ENCODE measurements around the gene CAMTA2. TPM values are rescaled to one million over a fixed set of nuclear protein-coding genes. Genes with fewer than 3 reads are reported as not detected.

The CAMTA2 gene
- polyA plus RNA-seq, 3 donors, result 7.1 to 88.9 (median 7.6) TPM

DNA sequence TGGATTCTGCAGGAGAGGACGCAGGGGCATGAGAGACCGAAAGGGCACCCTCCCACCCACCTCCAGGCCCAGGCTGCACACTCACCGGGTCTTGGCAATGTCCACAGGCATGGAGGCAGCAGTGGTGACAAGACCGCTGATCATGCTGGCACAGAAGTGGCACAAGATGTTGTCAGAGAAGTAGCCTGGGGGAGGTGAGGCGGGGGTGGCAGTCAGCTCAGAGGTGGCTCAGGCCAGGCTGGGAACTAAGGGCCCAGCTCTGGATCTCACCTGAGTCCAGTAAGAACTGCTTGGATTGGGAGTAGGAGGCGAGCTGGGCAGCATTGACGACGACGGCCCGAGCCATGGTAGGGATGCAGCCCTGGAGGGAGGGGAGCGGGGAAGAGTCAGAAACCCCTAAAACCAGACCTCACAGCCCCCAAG lies 49.4 kb downstream of the CAMTA2 start:
- TF ChIP-seq CTCF (IDR thresholded peaks at IDR 0.05), result no peak
- Mint-ChIP-seq H3K36me3 (peaks cover 43% of the 10 kb centered on the region in 2 donors), H3K27me3 (ENCODE audit: low read depth in 3 of 3) (peaks cover 6 to 11% (median 7%) of the 10 kb centered on the region in 3 donors), H3K27ac (peak overlapping the region in 2 of 7 donors; percentile 26 to 73), H3K4me1 (peaks cover 59% of the 10 kb centered on the region), H3K4me3 (no peak overlapping the region), H3K9me3 (no peaks in the 10 kb centered on the region)
- Histone ChIP-seq H4K20me1 (ENCODE audit: insufficient read depth, low read length) (peaks cover 41% of the 10 kb centered on the region), H3K9ac (ENCODE audit: insufficient read depth, low read length, poor library complexity, severe bottlenecking) (no peak overlapping the region), H3K4me1 (ENCODE audit: control insufficient read depth in 1 of 2, insufficient read depth in 2 of 2, low read length in 2 of 2) (peaks cover 52 to 59% of the 10 kb centered on the region in 2 donors), H3K9me3 (replicated peaks in 1 of 2; ENCODE audit: control insufficient read depth in 1 of 2, insufficient read depth in 1 of 2, low read length in 2 of 2) (no peaks in the 10 kb centered on the region), H3K36me3 (replicated peaks in 1 of 2; ENCODE audit: control insufficient read depth in 1 of 2, insufficient read depth in 2 of 2, low read length in 2 of 2) (peaks cover 28 to 37% of the 10 kb centered on the region in 2 donors), H3K4me3 (replicated peaks in 1 of 3; ENCODE audit: low read depth in 2 of 3, low read length in 3 of 3) (no peak overlapping the region), H3K27ac (ENCODE audit: low read depth in 1 of 2, low read length in 2 of 2) (peak overlapping the region in 1 of 2 donors; percentile 94), H3K27me3 (ENCODE audit: control insufficient read depth in 2 of 2, insufficient read depth in 2 of 2, low read length in 2 of 2) (no peaks in the 10 kb centered on the region), H2AFZ (ENCODE audit: insufficient read depth, low read depth, low read length, poor library complexity, severe bottlenecking) (no peak overlapping the region), H3K4me2 (replicated peaks; ENCODE audit: extremely low read depth, low read length, poor library complexity, severe bottlenecking) (no peak overlapping the region), H3K79me2 (ENCODE audit: insufficient read depth, low read length) (peaks cover 52% of the 10 kb centered on the region)
- no peak for DNase-seq
- intact Hi-C loops (cut with micrococcal nuclease), result loop anchor here in 1 of 2 donors (5.0 kb wide), 1 partner anchor 39 kb away; no protein-coding TSS in a partner anchor
- 88% methylated on average over 3 of the region's 11 CpGs for WGBS (ENCODE audit: insufficient coverage)

- intact Hi-C loops (cut with micrococcal nuclease), result loop anchor here in 1 of 2 donors (5.0 kb wide), 1 partner anchor 40 kb away; no protein-coding TSS in a partner anchor
- Mint-ChIP-seq H3K4me1 (peaks cover 59% of the 10 kb centered on the region), H3K9me3 (no peaks in the 10 kb centered on the region), H3K36me3 (peaks cover 38% of the 10 kb centered on the region in 2 donors), H3K4me3 (no peak overlapping the region), H3K27me3 (ENCODE audit: low read depth in 3 of 3) (peaks cover 7 to 13% (median 8%) of the 10 kb centered on the region in 3 donors), H3K27ac (no peak overlapping the region)
- peaks cover 52 to 59% of the 10 kb centered on the region in 2 donors for H3K4me1 ChIP-seq (ENCODE audit: control insufficient read depth in 1 of 2, insufficient read depth in 2 of 2, low read length in 2 of 2)
- peaks cover 36% of the 10 kb centered on the region for H4K20me1 ChIP-seq (ENCODE audit: insufficient read depth, low read length)
- no peak overlapping the region for H2AFZ ChIP-seq (ENCODE audit: insufficient read depth, low read depth, low read length, poor library complexity, severe bottlenecking)
- H3K27me3 ChIP-seq (ENCODE audit: control insufficient read depth in 2 of 2, insufficient read depth in 2 of 2, low read length in 2 of 2), result no peaks in the 10 kb centered on the region
- no peak overlapping the region for H3K9ac ChIP-seq (ENCODE audit: insufficient read depth, low read length, poor library complexity, severe bottlenecking)
- H3K4me3 ChIP-seq (replicated peaks in 1 of 3; ENCODE audit: low read depth in 2 of 3, low read length in 3 of 3), result no peak overlapping the region
- 94% methylated on average over 14 of the region's 16 CpGs for WGBS (ENCODE audit: insufficient coverage)
- H3K27ac ChIP-seq (ENCODE audit: low read depth in 1 of 2, low read length in 2 of 2), result no peak overlapping the region
- H3K36me3 ChIP-seq (replicated peaks in 1 of 2; ENCODE audit: control insufficient read depth in 1 of 2, insufficient read depth in 2 of 2, low read length in 2 of 2), result peaks cover 23 to 32% of the 10 kb centered on the region in 2 donors
- peaks cover 47% of the 10 kb centered on the region for H3K79me2 ChIP-seq (ENCODE audit: insufficient read depth, low read length)
- H3K9me3 ChIP-seq (replicated peaks in 1 of 2; ENCODE audit: control insufficient read depth in 1 of 2, insufficient read depth in 1 of 2, low read length in 2 of 2), result no peaks in the 10 kb centered on the region
- no peak for DNase-seq
- TF ChIP-seq CTCF (IDR thresholded peaks at IDR 0.05), result no peak
- no peak overlapping the region for H3K4me2 ChIP-seq (replicated peaks; ENCODE audit: extremely low read depth, low read length, poor library complexity, severe bottlenecking)
Observed at GRCh38 chr17:4937553-4937952, 49.9 kb downstream of the CAMTA2 start.
